Neural cell (in vitro differentiated cells): Measurements from ENCODE around the gene IKZF1. TPM values are rescaled to one million over a fixed set of nuclear protein-coding genes. Genes with fewer than 3 reads are reported as not detected.

Experiments
- H2AFZ ChIP-seq: fragments of 200-600, 300-800 bp; sonication (generic), shearing (Covaris generic); 2 replicates; pipeline ENCODE4 v1.6.0; 2014; ENCODE audit warnings: low read depth, mild to moderate bottlenecking, antibody characterized with exemption, low read length, moderate library complexity
- H3F3A ChIP-seq: fragments of 200-600 bp; shearing (Covaris generic); 2 replicates; pipeline ENCODE4 v1.6.1; 2016; ENCODE audit warnings: mild to moderate bottlenecking, moderate library complexity, mixed read lengths, antibody characterized with exemption, low read length; ENCODE audit not compliant: insufficient read depth, poor library complexity, severe bottlenecking
- H3K27ac ChIP-seq: fragments of 200-600, 300-800 bp; sonication (generic), shearing (Covaris generic); 2 replicates; pipeline ENCODE4 v1.5.1; 2014; ENCODE audit warnings: mild to moderate bottlenecking, low read length, moderate library complexity
- H3K27me3 ChIP-seq: fragments of 300-800, 200-600 bp; sonication (generic), shearing (Covaris generic); 2 replicates; pipeline ENCODE4 v1.6.0; 2014; ENCODE audit warnings: mild to moderate bottlenecking, low read depth, low read length, moderate library complexity; ENCODE audit not compliant: insufficient read depth
- H3K36me3 ChIP-seq: fragments of 300-800, 200-600 bp; sonication (generic), shearing (Covaris generic); 2 replicates; pipeline ENCODE4 v1.5.1; 2014; ENCODE audit warnings: mild to moderate bottlenecking, antibody characterized with exemption, low read length, moderate library complexity; ENCODE audit not compliant: insufficient read depth
- H3K4me2 ChIP-seq: fragments of 300-800, 200-600 bp; sonication (generic), shearing (Covaris generic); 2 replicates; pipeline ENCODE4 v1.6.0; 2014; ENCODE audit warnings: mild to moderate bottlenecking, low read length
- H3K4me3 ChIP-seq: fragments of 300-800, 200-600 bp; sonication (generic), shearing (Covaris generic); 2 replicates; pipeline ENCODE4 v1.5.1; 2014; ENCODE audit warnings: mild to moderate bottlenecking, low read length, moderate library complexity
- H3K79me2 ChIP-seq: fragments of 200-600 bp; shearing (Covaris generic); replicated peaks from 2 replicates; pipeline ENCODE4 v1.6.0; 2014; ENCODE audit warnings: mild to moderate bottlenecking, low read length, moderate library complexity; ENCODE audit not compliant: insufficient read depth
- H3K9ac ChIP-seq: fragments of 300-800, 200-600 bp; sonication (generic), shearing (Covaris generic); 2 replicates; pipeline ENCODE4 v1.6.1; 2016; ENCODE audit warnings: mild to moderate bottlenecking, low read length, mixed read lengths
- H3K9me2 ChIP-seq: fragments of 200-600 bp; shearing (Covaris generic); 2 replicates; pipeline ENCODE4 v1.6.1; 2016; ENCODE audit warnings: mild to moderate bottlenecking, low read length, mixed read lengths; ENCODE audit not compliant: insufficient read depth
- H3K9me3 ChIP-seq: fragments of 200-600, 300-800 bp; sonication (generic), shearing (Covaris generic); 2 replicates; pipeline ENCODE4 v1.6.1; 2016; ENCODE audit warnings: mild to moderate bottlenecking, mixed run types, low read length, moderate library complexity, mixed read lengths
- H4K20me1 ChIP-seq: fragments of 200-600 bp; shearing (Covaris generic); 2 replicates; pipeline ENCODE4 v1.6.1; 2016; ENCODE audit warnings: mild to moderate bottlenecking, mixed run types; ENCODE audit not compliant: insufficient read depth
- EP300 ChIP-seq: fragments of 450-650 bp; conservative IDR thresholded peaks from 2 replicates; pipeline ENCODE4 v1.6.1; 2014; ENCODE audit warnings: antibody characterized with exemption, mild to moderate bottlenecking, moderate library complexity; ENCODE audit not compliant: poor library complexity, severe bottlenecking
- EZH2 ChIP-seq: fragments of 200-600, 300-800 bp; shearing (Covaris generic), sonication (generic); IDR thresholded peaks from 2 replicates; pipeline ENCODE4 v1.6.1; 2014; ENCODE audit warnings: antibody characterized with exemption, low read length, borderline replicate concordance, mild to moderate bottlenecking; ENCODE audit not compliant: insufficient read depth, poor library complexity, severe bottlenecking
- MXI1 ChIP-seq: fragments of 450-650 bp; conservative IDR thresholded peaks from 2 replicates; pipeline ENCODE4 v1.6.1; 2014; ENCODE audit warnings: antibody characterized with exemption, mild to moderate bottlenecking; ENCODE audit not compliant: poor library complexity, severe bottlenecking
- POLR2AphosphoS5 ChIP-seq: IDR thresholded peaks from 2 replicates; pipeline ENCODE4 v1.6.1; 2012
- RAD21 ChIP-seq: fragments of 450-650 bp; conservative IDR thresholded peaks from 2 replicates; pipeline ENCODE4 v1.6.1; 2014; ENCODE audit warnings: antibody characterized with exemption, mild to moderate bottlenecking, moderate library complexity
- SMC3 ChIP-seq: fragments of 450-650 bp; conservative IDR thresholded peaks from 2 replicates; pipeline ENCODE4 v1.6.1; 2014; ENCODE audit warnings: antibody characterized with exemption, mild to moderate bottlenecking, moderate library complexity; ENCODE audit not compliant: poor library complexity
- TAF1 ChIP-seq: IDR thresholded peaks from 2 replicates; pipeline ENCODE4 v1.6.1; 2012; ENCODE audit warnings: low read depth
- polyA plus RNA-seq: library from polyadenylated mRNA; depleted of rRNA; stranded (reverse); fragments of >200 nt; gene quantifications from 2 replicates; pipeline ENCODE4 v1.2.3, GENCODE V29; 2014
- TF ChIP-seq, protein P1 (sequence below): IDR thresholded peaks from 2 replicates; pipeline ENCODE4 v1.6.1; 2012; ENCODE audit warnings: borderline replicate concordance
- TF ChIP-seq, protein P2 (sequence below): fragments of 450-650 bp; IDR thresholded peaks from 2 replicates; pipeline ENCODE4 v1.5.1; 2014; ENCODE audit warnings: antibody characterized with exemption, mild to moderate bottlenecking, moderate library complexity; ENCODE audit not compliant: poor library complexity, severe bottlenecking

IKZF1 gene
- polyA plus RNA-seq, 1 donor from 2014 or later = 0.24 TPM

DNA sequence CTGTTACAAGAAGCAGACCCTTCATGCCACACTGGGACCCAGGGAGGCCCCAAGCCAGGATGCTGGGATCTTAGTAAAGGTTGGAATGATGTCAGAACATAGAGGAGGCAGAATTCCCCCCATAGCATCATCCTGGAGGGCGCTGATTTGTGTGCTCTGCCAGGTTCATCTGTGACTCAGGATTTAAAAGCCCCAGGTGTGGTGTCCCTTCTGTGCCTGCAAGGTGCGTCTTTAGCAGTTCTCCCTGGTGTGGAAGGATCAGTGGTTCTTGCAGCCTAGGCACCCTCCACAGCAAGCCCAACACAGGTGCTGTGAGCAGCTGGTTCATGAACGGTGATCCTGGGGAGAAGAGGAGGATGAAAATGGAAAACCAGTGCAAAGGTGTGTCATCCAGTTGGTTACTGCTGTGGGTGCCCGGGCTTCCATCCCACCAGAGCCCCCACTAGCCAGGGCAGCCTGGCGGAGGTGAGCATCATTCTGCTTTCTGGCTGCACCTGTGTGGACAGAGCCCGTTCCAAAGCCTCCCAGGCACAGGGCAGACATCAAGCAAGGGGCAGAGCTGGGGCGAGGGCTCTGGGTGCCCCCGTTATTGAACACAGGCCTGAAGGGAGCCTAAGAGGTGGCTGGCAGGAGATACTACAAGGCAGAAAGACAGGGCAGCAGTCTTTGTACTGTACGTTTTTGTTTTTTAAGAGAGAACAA lies 49.5 kb downstream of the IKZF1 start:
- Histone ChIP-seq H3K27me3 (no peaks in the 10 kb centered on the region), H3K4me2 (no peak overlapping the region), H3F3A (no peaks in the 10 kb centered on the region), H3K9me3 (no peaks in the 10 kb centered on the region), H3K36me3 (no peaks in the 10 kb centered on the region), H3K9me2 (no peaks in the 10 kb centered on the region), H4K20me1 (no peaks in the 10 kb centered on the region), H3K4me3 (no peak overlapping the region), H3K27ac (no peak overlapping the region), H3K9ac (no peak overlapping the region), H3K79me2 (no peaks in the 10 kb centered on the region), H2AFZ (no peak overlapping the region)
- TF ChIP-seq TAF1 = no peak

DNA sequence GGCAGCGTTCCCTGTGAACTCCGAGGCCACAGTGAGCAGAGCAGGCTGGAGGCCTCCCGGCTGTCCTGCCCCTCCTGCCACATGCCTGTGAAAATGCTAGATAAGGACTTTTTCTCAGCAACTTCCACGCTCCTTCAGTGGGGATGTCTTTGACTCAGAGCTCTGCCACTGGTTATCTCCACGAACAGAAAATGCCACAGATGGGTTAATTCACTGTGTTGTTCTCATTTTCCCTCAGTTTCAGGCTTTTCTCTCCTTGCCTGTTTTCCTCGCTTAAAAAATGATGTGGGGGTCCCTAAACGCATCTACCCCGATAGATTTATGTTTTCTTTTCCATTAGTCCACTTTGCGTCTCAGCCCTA lies 51.3 kb downstream of the IKZF1 start:
- no peaks in the 10 kb centered on the region for H4K20me1 ChIP-seq
- H3K79me2 ChIP-seq = no peaks in the 10 kb centered on the region
- no peak overlapping the region for H3K27ac ChIP-seq
- no peaks in the 10 kb centered on the region for H3F3A ChIP-seq
- no peaks in the 10 kb centered on the region for H3K27me3 ChIP-seq
- TF ChIP-seq SMC3 (no peak), EP300 (no peak), EZH2 (no peak), RAD21 (no peak), POLR2AphosphoS5 (no peak), MXI1 (no peak), TAF1 (no peak)
- TF ChIP-seq, protein P1, sequence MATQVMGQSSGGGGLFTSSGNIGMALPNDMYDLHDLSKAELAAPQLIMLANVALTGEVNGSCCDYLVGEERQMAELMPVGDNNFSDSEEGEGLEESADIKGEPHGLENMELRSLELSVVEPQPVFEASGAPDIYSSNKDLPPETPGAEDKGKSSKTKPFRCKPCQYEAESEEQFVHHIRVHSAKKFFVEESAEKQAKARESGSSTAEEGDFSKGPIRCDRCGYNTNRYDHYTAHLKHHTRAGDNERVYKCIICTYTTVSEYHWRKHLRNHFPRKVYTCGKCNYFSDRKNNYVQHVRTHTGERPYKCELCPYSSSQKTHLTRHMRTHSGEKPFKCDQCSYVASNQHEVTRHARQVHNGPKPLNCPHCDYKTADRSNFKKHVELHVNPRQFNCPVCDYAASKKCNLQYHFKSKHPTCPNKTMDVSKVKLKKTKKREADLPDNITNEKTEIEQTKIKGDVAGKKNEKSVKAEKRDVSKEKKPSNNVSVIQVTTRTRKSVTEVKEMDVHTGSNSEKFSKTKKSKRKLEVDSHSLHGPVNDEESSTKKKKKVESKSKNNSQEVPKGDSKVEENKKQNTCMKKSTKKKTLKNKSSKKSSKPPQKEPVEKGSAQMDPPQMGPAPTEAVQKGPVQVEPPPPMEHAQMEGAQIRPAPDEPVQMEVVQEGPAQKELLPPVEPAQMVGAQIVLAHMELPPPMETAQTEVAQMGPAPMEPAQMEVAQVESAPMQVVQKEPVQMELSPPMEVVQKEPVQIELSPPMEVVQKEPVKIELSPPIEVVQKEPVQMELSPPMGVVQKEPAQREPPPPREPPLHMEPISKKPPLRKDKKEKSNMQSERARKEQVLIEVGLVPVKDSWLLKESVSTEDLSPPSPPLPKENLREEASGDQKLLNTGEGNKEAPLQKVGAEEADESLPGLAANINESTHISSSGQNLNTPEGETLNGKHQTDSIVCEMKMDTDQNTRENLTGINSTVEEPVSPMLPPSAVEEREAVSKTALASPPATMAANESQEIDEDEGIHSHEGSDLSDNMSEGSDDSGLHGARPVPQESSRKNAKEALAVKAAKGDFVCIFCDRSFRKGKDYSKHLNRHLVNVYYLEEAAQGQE = no peak
- TF ChIP-seq, protein P2, sequence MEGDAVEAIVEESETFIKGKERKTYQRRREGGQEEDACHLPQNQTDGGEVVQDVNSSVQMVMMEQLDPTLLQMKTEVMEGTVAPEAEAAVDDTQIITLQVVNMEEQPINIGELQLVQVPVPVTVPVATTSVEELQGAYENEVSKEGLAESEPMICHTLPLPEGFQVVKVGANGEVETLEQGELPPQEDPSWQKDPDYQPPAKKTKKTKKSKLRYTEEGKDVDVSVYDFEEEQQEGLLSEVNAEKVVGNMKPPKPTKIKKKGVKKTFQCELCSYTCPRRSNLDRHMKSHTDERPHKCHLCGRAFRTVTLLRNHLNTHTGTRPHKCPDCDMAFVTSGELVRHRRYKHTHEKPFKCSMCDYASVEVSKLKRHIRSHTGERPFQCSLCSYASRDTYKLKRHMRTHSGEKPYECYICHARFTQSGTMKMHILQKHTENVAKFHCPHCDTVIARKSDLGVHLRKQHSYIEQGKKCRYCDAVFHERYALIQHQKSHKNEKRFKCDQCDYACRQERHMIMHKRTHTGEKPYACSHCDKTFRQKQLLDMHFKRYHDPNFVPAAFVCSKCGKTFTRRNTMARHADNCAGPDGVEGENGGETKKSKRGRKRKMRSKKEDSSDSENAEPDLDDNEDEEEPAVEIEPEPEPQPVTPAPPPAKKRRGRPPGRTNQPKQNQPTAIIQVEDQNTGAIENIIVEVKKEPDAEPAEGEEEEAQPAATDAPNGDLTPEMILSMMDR = no peak
- no peaks in the 10 kb centered on the region for H3K9me2 ChIP-seq
- H2AFZ ChIP-seq = no peak overlapping the region
- H3K4me2 ChIP-seq = no peak overlapping the region
- H3K4me3 ChIP-seq = no peak overlapping the region
- H3K36me3 ChIP-seq = no peaks in the 10 kb centered on the region
- no peak overlapping the region for H3K9ac ChIP-seq
- H3K9me3 ChIP-seq = no peaks in the 10 kb centered on the region
